GM19099 (cell line): Measurements from ENCODE around the gene SORCS2.

Source experiments
- POLR2A ChIP-seq: IDR thresholded peaks from 3 replicates; pipeline ENCODE4 v1.6.1; 2011; ENCODE audit warnings: low read depth; ENCODE audit not compliant: insufficient read length; ENCODE audit errors: extremely low read depth

SORCS2 gene

GRCh38 chr4:7699031-7699430 is 506.7 kb downstream of the SORCS2 start:
- no peak for TF ChIP-seq POLR2A

- TF ChIP-seq POLR2A, result no peak
Observed at GRCh38 chr4:7699825-7700224, 507.5 kb downstream of the SORCS2 start.

- no peak for TF ChIP-seq POLR2A
Observed at GRCh38 chr4:7700665-7701064, 508.3 kb downstream of the SORCS2 start.

- TF ChIP-seq POLR2A, result no peak
Observed at GRCh38 chr4:7701866-7702649, 509.7 kb downstream of the SORCS2 start.

- no peak for TF ChIP-seq POLR2A
Observed at GRCh38 chr4:7703688-7704087, 511.4 kb downstream of the SORCS2 start.

GRCh38 chr4:7704091-7704490 is 511.8 kb downstream of the SORCS2 start:
- no peak for TF ChIP-seq POLR2A

- no peak for TF ChIP-seq POLR2A
Observed at GRCh38 chr4:7704625-7705024, 512.3 kb downstream of the SORCS2 start.

- no peak for TF ChIP-seq POLR2A
Observed at GRCh38 chr4:7705062-7705461, 512.7 kb downstream of the SORCS2 start.

GRCh38 chr4:7705593-7705992 is 513.3 kb downstream of the SORCS2 start:
- TF ChIP-seq POLR2A, result no peak

GRCh38 chr4:7708238-7708637 is 515.9 kb downstream of the SORCS2 start:
- no peak for TF ChIP-seq POLR2A

GRCh38 chr4:7708981-7709380 is 516.6 kb downstream of the SORCS2 start:
- TF ChIP-seq POLR2A, result no peak

- TF ChIP-seq POLR2A, result no peak
Observed at GRCh38 chr4:7709431-7709830, 517.1 kb downstream of the SORCS2 start.

- TF ChIP-seq POLR2A, result no peak
Observed at GRCh38 chr4:7710126-7710525, 517.8 kb downstream of the SORCS2 start.

- TF ChIP-seq POLR2A, result no peak
Observed at GRCh38 chr4:7710576-7711306, 518.4 kb downstream of the SORCS2 start.

- TF ChIP-seq POLR2A, result no peak
Observed at GRCh38 chr4:7711307-7711963, 519.1 kb downstream of the SORCS2 start.
